Endothelial cell of hepatic sinusoid (primary cell): ENCODE measurements around the gene HIPK2.

ENCODE experiments used
- in situ Hi-C: cut with HindIII; loops from 2 replicates; pipeline ENCODE4 v1.10.0; 2017; ENCODE audit warnings: low sequenced_read_pairs

Gene HIPK2

GRCh38 chr7:139523968-139524815, 253.6 kb downstream of the HIPK2 start:
- in situ Hi-C loops, result no loop called here

GRCh38 chr7:139523199-139523941, 254.4 kb downstream of the HIPK2 start, which contains the start of gene CLEC2L:
Gene CLEC2L, plus strand, starts transcription at chr7:139523685. Its CDS starts 243 bp downstream, at chr7:139523928.
- in situ Hi-C loops, result no loop called here

DNA sequence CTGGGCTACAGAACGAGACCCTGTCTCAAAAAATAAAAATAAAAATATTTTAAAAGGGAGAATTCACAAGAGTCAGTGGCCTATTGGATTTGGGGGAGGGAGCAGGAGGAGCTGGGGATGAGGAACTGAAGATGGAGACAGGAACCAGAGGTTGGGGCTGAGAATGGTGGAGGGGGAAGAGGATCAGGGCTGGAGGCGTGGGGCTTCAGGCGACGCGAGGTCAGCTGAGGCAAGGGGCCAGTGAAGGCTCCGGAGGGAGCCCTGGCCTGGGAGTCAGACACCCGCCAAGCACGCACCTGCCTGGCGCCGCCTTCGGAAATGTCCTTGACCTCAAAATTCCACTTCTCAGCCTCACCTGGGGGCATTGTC, 255.0 kb downstream of the HIPK2 start:
- in situ Hi-C loops, result no loop called here

DNA sequence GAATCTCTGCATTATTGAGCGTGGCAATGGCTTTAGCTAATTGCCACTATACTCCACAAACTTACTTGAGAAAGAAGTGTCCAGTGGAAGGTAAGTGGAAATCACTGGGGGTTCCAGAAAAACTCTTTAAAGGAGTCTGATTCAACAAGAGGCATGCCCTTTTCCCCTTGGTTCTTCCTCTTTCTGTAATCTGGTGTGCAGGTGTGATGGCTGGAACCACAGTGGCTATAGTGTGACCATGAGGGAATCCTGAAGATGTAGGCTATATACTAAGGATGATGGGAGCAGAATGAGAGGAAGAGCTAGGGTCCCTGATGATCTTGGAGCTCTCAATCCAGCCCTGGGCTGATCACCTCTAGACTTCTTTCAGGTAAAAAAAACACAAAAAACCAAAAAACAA, 256.4 kb downstream of the HIPK2 start:
- in situ Hi-C loops, result no loop called here

GRCh38 chr7:139515266-139515665, 262.5 kb downstream of the HIPK2 start:
- in situ Hi-C loops, result no loop called here
